GM12878 (cell line): ENCODE data around the gene LRWD1. TPM values are rescaled to one million over a fixed set of nuclear protein-coding genes. Genes with fewer than 3 reads are reported as not detected.

ENCODE experiments used
- BHLHE40 ChIP-seq, 2 experiments: fragments of 450-650 bp in 1 of 2; IDR thresholded peaks; 2 replicates each; pipeline ENCODE4 v1.6.1; 2011 to 2017; ENCODE audit warnings: low read depth in 2 of 2, borderline replicate concordance in 1 of 2, improper control_type of control experiment in 1 of 2, low read length in 1 of 2, mild to moderate bottlenecking in 1 of 2
- CHD1 ChIP-seq: IDR thresholded peaks from 2 replicates; pipeline ENCODE4 v1.6.1; 2012; ENCODE audit warnings: low read depth, low read length, improper control_type of control experiment
- CHD4 ChIP-seq: fragments of 200-600 bp; sonication (generic); IDR thresholded peaks from 2 replicates; pipeline ENCODE4 v1.6.1; 2016; ENCODE audit warnings: mild to moderate bottlenecking
- EED ChIP-seq: sonication (generic); IDR thresholded peaks from 2 replicates; pipeline ENCODE4 v1.6.1; 2016; ENCODE audit warnings: antibody characterized with exemption, low read depth
- ESRRA ChIP-seq: IDR thresholded peaks from 2 replicates; pipeline ENCODE4 v1.6.1; 2012; ENCODE audit warnings: mild to moderate bottlenecking, low read length, improper control_type of control experiment
- GATAD2B ChIP-seq: fragments of 450-650 bp; conservative IDR thresholded peaks from 2 replicates; pipeline ENCODE4 v1.6.1; 2017; ENCODE audit warnings: low read depth, mild to moderate bottlenecking, moderate library complexity
- IKZF1 ChIP-seq: fragments of 450-650 bp; conservative IDR thresholded peaks from 2 replicates; pipeline ENCODE4 v1.6.1; 2017; ENCODE audit warnings: antibody characterized with exemption, mild to moderate bottlenecking
- MTA2 ChIP-seq: fragments of 450-650 bp; IDR thresholded peaks from 2 replicates; pipeline ENCODE4 v1.6.1; 2016; ENCODE audit warnings: low read depth, mild to moderate bottlenecking, moderate library complexity
- MTA3 ChIP-seq: IDR thresholded peaks from 2 replicates; pipeline ENCODE4 v1.6.1; 2012; ENCODE audit warnings: low read length, inconsistent platforms, borderline replicate concordance
- NBN ChIP-seq: fragments of 450-650 bp; IDR thresholded peaks from 2 replicates; pipeline ENCODE4 v1.6.1; 2016
- NKRF ChIP-seq: fragments of 450-650 bp; conservative IDR thresholded peaks from 2 replicates; pipeline ENCODE4 v1.6.1; 2017; ENCODE audit warnings: mild to moderate bottlenecking, moderate library complexity
- PBX3 ChIP-seq: IDR thresholded peaks from 2 replicates; pipeline ENCODE4 v1.6.1; 2011; ENCODE audit warnings: mild to moderate bottlenecking, low read depth, low read length, moderate library complexity; ENCODE audit not compliant: insufficient replicate concordance
- POLR2AphosphoS2 ChIP-seq: IDR thresholded peaks from 2 replicates; pipeline ENCODE4 v1.6.1; 2011; ENCODE audit warnings: low read depth, mild to moderate bottlenecking, low read length, improper control_type of control experiment, moderate library complexity
- POU2F2 ChIP-seq: IDR thresholded peaks from 3 replicates; pipeline ENCODE4 v1.6.1; 2011; ENCODE audit warnings: low read depth, mild to moderate bottlenecking, low read length, borderline replicate concordance
- SMAD5 ChIP-seq: IDR thresholded peaks from 2 replicates; pipeline ENCODE4 v1.6.1; 2016; ENCODE audit warnings: antibody characterized with exemption, low read depth
- TAF1 ChIP-seq: IDR thresholded peaks from 2 replicates; pipeline ENCODE4 v1.6.1; 2011; ENCODE audit warnings: mild to moderate bottlenecking, low read depth, low read length, borderline replicate concordance
- TARDBP ChIP-seq: IDR thresholded peaks from 2 replicates; pipeline ENCODE4 v1.6.1; 2016; ENCODE audit warnings: borderline replicate concordance
- USF1 ChIP-seq: IDR thresholded peaks from 2 replicates; pipeline ENCODE4 v1.6.1; 2011; ENCODE audit warnings: borderline replicate concordance, low read depth, mild to moderate bottlenecking, moderate library complexity, mixed read lengths, low read length; ENCODE audit not compliant: insufficient read depth; ENCODE audit errors: extremely low read length
- ZNF24 ChIP-seq: fragments of 450-650 bp; IDR thresholded peaks from 2 replicates; pipeline ENCODE4 v1.6.1; 2017; ENCODE audit warnings: antibody characterized with exemption, mild to moderate bottlenecking
- polyA plus RNA-seq, 11 experiments: library from polyadenylated mRNA; depleted of rRNA in 4 of 11; unstranded in 6 of 11; stranded (reverse) in 5 of 11; fragments of >200 nt; fragmentation: Nextera tagmentation in 4 of 11; fragmentation: Illumina TruSeq in 1 of 11; extraction: Ambion mirVana in 4 of 11; extraction: Trizol in 1 of 11; gene quantifications; 1 replicate in 1 of 11; 2 replicates in 10 of 11; pipeline versions ENCODE4 v1.2.1 to v1.2.3, GENCODE V29; 2011 to 2016; ENCODE audit warnings: inconsistent platforms in 2 of 11, missing spikeins in 2 of 11, low read depth in 1 of 11
- total RNA-seq, 4 experiments: library from RNA; depleted of rRNA in 3 of 4; stranded (reverse); fragments of >200 nt in 3 of 4; fragmentation: Illumina TruSeq in 1 of 4; extraction: Trizol in 1 of 4; gene quantifications; 2 replicates each; pipeline versions ENCODE4 v1.2.1 to v1.2.3, GENCODE V29; 2013 to 2021
- TF ChIP-seq, protein P1 (sequence below): fragments of 450-650 bp; IDR thresholded peaks from 2 replicates; pipeline ENCODE4 v1.6.1; 2017; ENCODE audit warnings: mild to moderate bottlenecking, moderate library complexity
- TF ChIP-seq, protein P2 (sequence below): IDR thresholded peaks from 2 replicates; pipeline ENCODE4 v1.6.1; 2012; ENCODE audit warnings: low read depth, low read length, improper control_type of control experiment

LRWD1 gene
- total and polyA plus RNA-seq, 10 of the 15 experiments (the other 5 are each of a cell fraction or from before 2014, with no cell fraction given) = 0.40 to 64.4 (median 26.1) TPM

GRCh38 chr7:102425639-102426267 is 39.0 kb upstream of the LRWD1 start (continued):
- peak; percentile 48; the same call in 1 of the 2 replicates for TF ChIP-seq NKRF
- peak; percentile 88 for TF ChIP-seq EED
- peak; percentile 75; the same call in 1 of the 2 replicates for TF ChIP-seq TARDBP
- peak; percentile 72 to 94; a peak in 3 of 4 replicates for TF ChIP-seq BHLHE40 (IDR thresholded peaks at IDR 0.05; ENCODE audit: borderline replicate concordance in 1 of 2, low read depth in 2 of 2, low read length in 1 of 2)
- TF ChIP-seq, protein P1, sequence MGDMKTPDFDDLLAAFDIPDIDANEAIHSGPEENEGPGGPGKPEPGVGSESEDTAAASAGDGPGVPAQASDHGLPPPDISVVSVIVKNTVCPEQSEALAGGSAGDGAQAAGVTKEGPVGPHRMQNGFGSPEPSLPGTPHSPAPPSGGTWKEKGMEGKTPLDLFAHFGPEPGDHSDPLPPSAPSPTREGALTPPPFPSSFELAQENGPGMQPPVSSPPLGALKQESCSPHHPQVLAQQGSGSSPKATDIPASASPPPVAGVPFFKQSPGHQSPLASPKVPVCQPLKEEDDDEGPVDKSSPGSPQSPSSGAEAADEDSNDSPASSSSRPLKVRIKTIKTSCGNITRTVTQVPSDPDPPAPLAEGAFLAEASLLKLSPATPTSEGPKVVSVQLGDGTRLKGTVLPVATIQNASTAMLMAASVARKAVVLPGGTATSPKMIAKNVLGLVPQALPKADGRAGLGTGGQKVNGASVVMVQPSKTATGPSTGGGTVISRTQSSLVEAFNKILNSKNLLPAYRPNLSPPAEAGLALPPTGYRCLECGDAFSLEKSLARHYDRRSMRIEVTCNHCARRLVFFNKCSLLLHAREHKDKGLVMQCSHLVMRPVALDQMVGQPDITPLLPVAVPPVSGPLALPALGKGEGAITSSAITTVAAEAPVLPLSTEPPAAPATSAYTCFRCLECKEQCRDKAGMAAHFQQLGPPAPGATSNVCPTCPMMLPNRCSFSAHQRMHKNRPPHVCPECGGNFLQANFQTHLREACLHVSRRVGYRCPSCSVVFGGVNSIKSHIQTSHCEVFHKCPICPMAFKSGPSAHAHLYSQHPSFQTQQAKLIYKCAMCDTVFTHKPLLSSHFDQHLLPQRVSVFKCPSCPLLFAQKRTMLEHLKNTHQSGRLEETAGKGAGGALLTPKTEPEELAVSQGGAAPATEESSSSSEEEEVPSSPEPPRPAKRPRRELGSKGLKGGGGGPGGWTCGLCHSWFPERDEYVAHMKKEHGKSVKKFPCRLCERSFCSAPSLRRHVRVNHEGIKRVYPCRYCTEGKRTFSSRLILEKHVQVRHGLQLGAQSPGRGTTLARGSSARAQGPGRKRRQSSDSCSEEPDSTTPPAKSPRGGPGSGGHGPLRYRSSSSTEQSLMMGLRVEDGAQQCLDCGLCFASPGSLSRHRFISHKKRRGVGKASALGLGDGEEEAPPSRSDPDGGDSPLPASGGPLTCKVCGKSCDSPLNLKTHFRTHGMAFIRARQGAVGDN = peak; percentile 74
- TF ChIP-seq MTA3 = no peak
- TF ChIP-seq, protein P2, sequence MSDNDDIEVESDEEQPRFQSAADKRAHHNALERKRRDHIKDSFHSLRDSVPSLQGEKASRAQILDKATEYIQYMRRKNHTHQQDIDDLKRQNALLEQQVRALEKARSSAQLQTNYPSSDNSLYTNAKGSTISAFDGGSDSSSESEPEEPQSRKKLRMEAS = 0 out of 2 replicates have a peak, but pooled peaks have one; percentile 10
- peak; percentile 55; the same call in 1 of the 2 replicates for TF ChIP-seq SMAD5
- TF ChIP-seq POU2F2 = peak; percentile 82; the same call in 2 of the 3 replicates
- TF ChIP-seq PBX3 = no peak
- peak; percentile 34 for TF ChIP-seq MTA2
- peak; percentile 88 for TF ChIP-seq IKZF1
- TF ChIP-seq NBN = peak; percentile 69; the same call in 1 of the 2 replicates
- no peak for TF ChIP-seq CHD1
- TF ChIP-seq USF1 = no peak
- TF ChIP-seq ZNF24 = no peak
- peak; percentile 24; the same call in 1 of the 2 replicates for TF ChIP-seq CHD4
- TF ChIP-seq POLR2AphosphoS2 = peak; percentile 92
- TF ChIP-seq TAF1 = peak; percentile 88
- no peak for TF ChIP-seq ESRRA
- peak; percentile 42; the same call in 1 of the 2 replicates for TF ChIP-seq GATAD2B
